ENCODE measurements around the gene PARVB.

DNA sequence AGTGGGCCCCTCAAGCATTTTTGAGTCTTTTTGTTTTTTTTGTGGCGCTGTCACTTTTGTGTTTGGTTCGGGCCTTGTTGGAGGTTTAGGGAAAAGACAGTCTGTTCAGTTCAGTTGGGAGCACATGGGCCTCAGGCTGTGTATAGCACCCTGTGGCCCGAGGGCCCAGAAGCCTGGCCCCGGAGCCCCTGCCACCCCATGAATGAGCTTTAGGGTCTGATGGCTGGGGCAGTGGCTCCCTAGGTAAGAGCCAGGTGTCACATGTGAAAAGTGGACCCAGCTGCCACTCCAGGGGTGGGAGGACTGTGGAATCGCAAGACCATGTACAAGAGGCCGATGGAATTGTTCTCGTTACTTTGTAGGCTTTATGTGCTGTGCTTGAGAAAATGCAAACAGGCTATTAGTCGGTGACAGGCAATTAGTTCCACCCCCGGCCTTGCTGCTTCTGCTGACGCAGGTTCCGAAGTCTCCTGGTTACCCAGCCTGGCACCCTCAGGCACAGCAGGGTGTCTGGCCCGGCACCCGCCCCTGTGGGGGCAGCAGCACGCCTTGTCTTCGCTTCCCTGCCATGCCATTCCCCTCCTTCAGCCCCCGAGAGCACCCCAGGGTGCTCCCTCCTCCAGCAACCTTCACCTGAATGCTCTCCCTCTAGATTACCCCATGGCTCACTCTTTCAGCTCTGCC is 118.5 kb downstream of the PARVB start:
- no peak for TF ChIP-seq TCF12 (IDR thresholded peaks at IDR 0.05; ENCODE audit: low read depth, low read length)
- TF ChIP-seq TEAD4 (IDR thresholded peaks at IDR 0.05; ENCODE audit: low read depth, low read length), result no peak
- TF ChIP-seq JUN (IDR thresholded peaks at IDR 0.05; ENCODE audit: low read depth, low read length), result no peak
- no peak for TF ChIP-seq SRF (IDR thresholded peaks at IDR 0.05; ENCODE audit: low read depth, low read length)
- no peak for TF ChIP-seq POLR2A (IDR thresholded peaks at IDR 0.05; ENCODE audit: control extremely low read depth in 1 of 2, low read depth in 2 of 2, low read length in 2 of 2)
- TF ChIP-seq, protein P1, sequence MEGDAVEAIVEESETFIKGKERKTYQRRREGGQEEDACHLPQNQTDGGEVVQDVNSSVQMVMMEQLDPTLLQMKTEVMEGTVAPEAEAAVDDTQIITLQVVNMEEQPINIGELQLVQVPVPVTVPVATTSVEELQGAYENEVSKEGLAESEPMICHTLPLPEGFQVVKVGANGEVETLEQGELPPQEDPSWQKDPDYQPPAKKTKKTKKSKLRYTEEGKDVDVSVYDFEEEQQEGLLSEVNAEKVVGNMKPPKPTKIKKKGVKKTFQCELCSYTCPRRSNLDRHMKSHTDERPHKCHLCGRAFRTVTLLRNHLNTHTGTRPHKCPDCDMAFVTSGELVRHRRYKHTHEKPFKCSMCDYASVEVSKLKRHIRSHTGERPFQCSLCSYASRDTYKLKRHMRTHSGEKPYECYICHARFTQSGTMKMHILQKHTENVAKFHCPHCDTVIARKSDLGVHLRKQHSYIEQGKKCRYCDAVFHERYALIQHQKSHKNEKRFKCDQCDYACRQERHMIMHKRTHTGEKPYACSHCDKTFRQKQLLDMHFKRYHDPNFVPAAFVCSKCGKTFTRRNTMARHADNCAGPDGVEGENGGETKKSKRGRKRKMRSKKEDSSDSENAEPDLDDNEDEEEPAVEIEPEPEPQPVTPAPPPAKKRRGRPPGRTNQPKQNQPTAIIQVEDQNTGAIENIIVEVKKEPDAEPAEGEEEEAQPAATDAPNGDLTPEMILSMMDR (IDR thresholded peaks at IDR 0.05; ENCODE audit: control extremely low read depth in 1 of 3, insufficient read depth in 1 of 3, low read depth in 1 of 3, low read length in 3 of 3), result no peak
- TF ChIP-seq TBP (IDR thresholded peaks at IDR 0.05; ENCODE audit: low read depth, low read length), result no peak
- no peak for TF ChIP-seq EZH2 (IDR thresholded peaks at IDR 0.05; ENCODE audit: low read depth, low read length, severe bottlenecking)
- TF ChIP-seq, protein P2, sequence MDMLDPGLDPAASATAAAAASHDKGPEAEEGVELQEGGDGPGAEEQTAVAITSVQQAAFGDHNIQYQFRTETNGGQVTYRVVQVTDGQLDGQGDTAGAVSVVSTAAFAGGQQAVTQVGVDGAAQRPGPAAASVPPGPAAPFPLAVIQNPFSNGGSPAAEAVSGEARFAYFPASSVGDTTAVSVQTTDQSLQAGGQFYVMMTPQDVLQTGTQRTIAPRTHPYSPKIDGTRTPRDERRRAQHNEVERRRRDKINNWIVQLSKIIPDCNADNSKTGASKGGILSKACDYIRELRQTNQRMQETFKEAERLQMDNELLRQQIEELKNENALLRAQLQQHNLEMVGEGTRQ (IDR thresholded peaks at IDR 0.05; ENCODE audit: low read length), result no peak
- TF ChIP-seq KDM1A (IDR thresholded peaks at IDR 0.05; ENCODE audit: borderline replicate concordance, low read length), result no peak
